ENCODE measurements around the gene CEACAM8.
"Not testable (repeated sequence)": the region's sequence is repeated elsewhere in the genome, so short reads cannot be mapped to it uniquely, and the experiment has no call there.

CEACAM8 gene

DNA sequence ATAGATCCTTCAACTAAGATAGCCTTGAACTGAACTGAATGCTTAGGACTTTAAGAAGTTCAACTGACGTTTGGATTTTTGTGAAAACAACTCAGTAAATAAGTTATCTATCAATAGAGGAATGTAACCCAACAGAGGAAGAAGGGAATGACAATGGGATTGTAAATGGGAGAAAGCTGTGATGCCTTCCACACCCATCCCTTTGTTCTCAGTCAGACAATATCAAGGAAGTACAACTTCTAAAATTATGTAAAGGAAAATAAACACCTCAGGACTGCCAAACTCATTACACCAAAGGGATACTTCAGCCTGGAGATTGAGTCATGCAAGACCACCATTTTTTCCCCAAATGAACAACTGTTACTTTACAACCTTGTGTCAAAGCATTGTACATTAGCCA lies 21.1 kb downstream of the CEACAM8 start:
- no peak for DNase-seq (ENCODE audit: low spot score)

DNA sequence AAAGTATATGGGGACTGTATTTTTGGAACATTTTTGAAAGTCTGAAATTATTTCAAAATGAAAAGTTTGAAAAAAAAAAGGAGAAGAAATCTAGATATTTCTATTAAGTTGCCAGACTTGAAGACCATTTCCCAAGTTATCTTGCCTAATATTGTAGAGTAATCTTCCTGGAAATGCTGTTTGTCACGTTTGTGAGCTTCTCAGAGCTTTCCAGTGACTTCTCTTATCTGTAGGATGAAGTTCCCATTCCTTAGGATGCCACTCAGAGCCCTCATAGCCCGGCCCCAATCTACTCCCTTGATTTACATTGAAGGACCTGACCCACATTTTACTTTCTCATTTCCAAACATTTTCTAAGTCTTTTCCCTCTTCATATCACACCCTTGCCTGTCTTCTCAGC lies 23.6 kb downstream of the CEACAM8 start:
- no peak for DNase-seq (ENCODE audit: low spot score)

DNA sequence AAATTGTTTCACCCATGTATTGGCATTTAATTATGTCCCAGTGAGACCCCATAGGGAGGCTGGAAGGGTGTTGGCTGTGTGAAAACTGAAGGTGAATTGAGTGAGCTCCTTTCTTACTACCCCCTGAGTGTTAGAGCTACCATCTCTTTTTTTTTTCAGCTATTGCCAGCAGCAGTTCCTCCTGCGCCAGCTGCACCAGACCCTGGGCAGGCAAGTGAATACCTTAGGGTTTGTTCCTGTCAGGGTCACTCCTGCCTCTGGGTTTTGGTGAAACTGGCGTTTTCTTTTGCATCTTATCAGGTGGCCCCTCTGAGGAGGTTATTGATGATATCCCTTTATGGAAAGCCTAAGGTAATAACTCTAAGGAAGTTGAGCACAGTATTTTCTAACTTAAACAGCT lies 25.5 kb downstream of the CEACAM8 start:
- DNase-seq (ENCODE audit: low spot score): no peak

DNA sequence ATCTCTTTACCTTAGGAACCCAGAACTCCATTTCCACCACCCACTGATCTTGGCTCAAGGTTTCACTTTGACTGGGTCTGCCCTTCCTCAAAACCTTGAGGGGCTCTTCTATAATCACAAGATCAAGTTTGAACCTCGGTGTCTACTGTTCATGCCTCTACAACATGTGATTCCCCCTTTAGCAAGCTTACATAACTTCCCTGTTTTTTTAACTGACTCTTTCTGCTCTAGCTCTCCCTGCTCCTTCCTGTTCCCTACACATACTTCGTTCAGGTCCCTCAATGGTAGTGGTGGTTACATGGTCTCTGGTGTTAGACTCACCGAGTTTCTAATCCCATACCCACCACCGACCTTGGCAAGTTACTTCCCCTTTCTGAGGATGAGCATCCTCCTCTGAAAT lies 26.7 kb downstream of the CEACAM8 start:
- DNase-seq (ENCODE audit: low spot score): no peak

DNA sequence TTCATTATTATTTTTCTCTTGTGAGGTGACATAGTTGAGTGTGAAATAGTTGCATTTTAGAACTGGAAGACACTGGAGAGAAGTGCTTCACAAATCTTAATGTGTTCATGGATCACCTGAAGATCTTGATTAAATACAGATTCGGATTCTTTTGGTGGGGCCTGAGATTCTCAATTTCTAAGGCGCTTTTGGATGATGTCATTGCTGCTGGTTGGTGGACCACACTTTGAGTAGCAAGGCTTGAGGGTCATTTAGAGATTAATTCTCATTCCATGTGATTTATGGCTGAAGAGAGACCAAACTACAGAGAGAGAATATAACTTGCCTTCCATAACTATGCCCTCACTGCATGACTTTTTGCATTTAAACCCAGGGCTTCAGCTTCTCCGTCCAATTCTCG lies 27.2 kb downstream of the CEACAM8 start:
- DNase-seq (ENCODE audit: low spot score): no peak

DNA sequence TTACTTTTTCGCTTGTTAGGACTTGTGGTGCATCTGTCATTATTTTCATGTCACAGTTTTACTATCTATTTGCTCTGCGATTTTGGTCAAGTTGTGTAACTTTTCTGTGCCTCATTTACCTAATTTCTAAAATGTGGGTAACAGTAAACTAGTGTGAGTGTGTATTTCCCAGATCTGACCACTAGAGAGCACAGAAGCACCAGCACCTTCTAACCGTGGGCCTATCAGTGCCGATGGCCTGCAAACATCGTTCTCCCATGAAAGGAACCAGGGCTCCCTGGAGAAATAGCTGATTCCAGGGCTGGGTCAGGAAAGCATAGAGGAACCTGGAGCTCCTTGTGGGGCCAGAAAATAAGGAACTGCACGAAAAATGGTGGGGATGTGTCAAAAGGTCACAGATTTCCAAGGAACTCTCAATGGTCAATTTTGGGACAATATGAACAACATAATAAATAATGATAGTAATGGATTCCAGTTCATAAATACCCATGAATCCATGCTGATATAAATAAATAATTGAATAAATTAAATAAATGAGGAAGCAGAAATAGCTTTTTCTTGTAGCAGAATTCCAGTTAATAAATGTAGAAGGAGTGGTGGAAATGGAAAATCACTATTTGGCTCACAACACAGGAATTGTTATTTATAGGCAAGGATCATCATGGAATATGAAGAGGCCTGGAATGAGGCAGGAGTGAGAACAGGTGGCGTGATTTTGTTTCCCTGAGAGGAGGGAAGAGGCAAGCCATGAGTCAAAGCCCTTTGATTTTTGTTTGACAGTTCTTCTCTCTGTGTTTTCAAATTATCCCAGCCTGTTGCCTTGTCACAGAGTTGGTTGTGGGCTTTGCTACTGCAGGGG lies 31.1 kb downstream of the CEACAM8 start:
- no peak for DNase-seq (ENCODE audit: low spot score)

DNA sequence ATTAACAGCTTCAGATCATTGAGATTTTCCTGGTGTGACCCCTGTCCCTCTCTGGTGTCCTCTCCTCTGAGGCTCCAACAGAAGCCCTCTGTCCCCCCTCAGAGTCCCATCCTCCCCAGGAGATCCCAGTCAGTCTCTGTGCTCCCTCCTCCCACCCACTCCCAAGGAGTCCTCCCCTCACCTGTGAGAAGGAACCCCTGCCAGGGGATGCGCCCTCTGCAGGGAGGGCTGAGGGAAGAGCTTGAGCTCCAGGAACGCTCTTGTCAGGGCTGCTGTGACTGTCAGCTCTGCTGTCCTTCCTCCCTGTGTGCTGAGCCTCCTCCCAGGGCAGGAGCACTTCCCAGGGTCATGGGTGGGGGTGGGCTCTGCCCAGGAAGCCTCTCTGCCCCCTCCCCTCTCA lies 33.2 kb downstream of the CEACAM8 start:
- DNase-seq (ENCODE audit: low spot score): no peak

DNA sequence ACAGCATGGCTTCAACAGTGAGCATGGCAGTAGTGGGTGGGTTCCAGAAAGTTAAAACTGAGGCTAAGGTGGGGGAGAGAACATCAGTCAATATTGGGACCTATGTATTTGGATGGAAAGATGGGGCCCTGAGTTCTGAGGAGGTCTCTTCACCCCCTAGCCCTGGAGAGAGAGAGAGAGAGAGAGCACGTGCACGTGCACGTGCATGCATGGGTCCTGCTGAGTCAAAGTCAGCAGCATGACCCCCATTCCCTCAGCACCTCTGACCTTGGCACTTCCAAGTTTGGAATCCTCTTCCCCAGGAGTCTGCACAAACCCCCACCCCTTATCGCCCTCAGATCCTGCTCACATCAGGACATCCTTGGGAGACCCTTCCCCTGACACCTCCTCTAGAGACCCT lies 34.0 kb downstream of the CEACAM8 start:
- no peak for DNase-seq (ENCODE audit: low spot score)

DNA sequence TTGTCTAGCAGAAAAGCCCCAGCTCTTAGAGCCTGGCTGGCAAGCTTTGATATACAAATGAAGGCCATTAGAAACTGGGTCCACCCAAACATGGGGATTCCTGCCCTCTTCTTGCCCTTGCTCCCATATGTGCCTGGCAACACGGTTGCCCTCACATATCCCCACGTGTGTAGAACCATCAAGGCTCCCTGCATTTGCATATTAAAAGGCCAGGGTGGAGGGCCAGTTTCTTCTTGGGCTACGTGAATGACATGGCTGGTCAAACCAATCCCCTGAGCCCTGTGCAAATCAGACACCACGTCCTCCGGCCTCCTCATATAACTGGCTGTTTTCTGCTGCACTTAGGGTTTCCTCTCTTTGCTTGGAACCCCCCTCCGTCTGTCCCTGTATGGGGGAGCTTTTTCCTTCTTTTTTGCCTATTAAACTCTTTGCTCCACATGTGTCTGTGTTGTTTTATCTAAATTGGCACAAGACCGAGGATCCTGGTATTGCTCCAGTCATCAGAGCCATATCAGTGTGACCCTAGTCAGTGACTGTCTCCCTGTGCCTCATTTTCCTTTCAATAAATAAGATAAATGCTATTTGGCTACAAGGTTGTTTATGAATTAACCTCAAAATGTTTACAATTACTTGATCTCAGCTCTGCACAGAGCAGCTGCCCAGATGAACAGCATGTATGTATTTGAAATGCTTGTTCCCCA lies 36.1 kb downstream of the CEACAM8 start:
- no peak for DNase-seq (ENCODE audit: low spot score)

DNA sequence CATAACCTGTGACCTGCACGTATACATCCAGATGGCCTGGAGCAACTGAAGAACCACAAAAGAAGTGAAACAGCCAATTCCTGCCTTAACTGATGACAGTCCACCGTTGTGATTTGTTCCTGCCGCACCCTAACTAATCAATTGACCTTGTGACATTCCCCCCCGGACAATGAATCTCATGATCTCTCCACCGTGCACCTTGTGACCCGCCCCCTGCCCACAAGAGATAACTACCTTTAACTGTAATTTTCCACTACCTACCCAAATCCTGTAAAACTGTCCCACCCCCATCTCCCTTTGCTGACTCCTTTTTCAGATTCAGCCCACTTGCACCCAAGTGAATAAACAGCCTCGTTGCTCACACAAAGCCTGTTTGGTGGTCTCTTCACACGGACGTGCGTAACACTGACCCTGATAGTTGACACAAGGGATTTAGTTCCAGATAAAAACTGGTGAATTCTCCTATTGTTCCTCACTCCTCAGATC lies 37.3 kb downstream of the CEACAM8 start:
- DNase-seq (ENCODE audit: low spot score): not testable (repeated sequence)

DNA sequence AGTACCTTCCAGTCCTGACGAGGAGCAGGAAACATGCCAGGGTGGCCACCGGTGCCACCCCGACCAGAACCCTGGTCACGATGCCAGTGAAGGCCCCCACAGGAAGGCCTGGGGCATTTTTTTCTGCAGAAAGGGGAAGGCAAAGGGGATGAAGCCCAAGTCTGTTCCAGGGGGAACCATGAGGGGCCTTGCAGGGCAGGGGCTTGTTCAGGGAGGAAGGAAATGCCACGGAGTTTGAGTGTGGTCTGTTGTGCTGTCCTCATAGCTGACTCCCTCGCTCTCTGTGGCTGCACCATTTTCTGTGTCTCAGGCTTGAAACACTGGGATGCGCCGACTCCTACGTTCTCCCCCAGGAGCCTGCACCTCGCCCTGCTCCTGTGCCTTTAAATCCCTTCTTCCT lies 38.9 kb downstream of the CEACAM8 start:
- no peak for DNase-seq (ENCODE audit: low spot score)

DNA sequence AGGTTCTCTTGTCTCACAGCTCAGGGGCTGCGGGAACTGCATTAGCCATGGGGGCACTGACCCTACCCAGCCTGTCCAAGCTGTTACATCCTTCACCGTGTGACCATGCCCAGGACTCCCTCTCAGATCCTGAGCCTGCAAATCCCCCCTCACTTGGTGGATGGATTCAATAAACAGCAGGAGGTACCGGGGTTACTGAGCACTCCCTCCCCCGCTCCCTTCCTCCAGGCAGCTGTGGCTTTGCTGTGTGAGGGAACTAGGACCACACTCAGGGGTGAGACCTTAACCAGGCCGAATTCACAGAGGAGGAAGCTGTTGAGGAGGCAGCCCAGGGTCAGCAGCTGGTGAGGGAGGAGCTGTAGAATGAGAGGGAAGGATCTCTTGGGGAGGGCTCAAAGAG lies 39.4 kb downstream of the CEACAM8 start:
- no peak for DNase-seq (ENCODE audit: low spot score)

DNA sequence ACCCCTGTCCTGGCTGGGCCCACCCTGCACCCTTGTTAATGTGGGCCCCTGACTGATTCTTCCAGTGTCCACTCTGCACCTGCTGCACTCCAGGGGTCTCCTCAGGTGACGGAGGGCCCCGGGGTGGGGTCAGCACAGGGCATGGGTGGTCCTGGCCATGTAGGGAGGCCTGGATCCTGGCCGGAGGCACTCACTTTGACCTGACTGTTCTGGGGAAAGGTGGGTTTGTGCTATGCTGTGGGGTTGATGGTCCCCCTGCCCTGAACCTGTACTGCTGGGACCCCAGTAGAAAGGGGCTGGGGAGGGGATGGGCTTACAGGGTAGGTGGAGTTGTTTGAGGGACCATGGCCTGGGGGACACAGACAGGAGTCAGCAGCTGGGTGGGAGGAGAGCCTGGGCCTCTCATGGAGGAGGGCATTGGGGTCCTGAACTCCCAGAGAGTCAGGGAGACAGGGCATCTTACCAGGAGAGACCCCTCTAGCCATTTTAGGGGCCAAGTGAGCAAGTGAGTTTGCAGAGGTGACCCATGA lies 40.6 kb downstream of the CEACAM8 start:
- no peak for DNase-seq (ENCODE audit: low spot score)

DNA sequence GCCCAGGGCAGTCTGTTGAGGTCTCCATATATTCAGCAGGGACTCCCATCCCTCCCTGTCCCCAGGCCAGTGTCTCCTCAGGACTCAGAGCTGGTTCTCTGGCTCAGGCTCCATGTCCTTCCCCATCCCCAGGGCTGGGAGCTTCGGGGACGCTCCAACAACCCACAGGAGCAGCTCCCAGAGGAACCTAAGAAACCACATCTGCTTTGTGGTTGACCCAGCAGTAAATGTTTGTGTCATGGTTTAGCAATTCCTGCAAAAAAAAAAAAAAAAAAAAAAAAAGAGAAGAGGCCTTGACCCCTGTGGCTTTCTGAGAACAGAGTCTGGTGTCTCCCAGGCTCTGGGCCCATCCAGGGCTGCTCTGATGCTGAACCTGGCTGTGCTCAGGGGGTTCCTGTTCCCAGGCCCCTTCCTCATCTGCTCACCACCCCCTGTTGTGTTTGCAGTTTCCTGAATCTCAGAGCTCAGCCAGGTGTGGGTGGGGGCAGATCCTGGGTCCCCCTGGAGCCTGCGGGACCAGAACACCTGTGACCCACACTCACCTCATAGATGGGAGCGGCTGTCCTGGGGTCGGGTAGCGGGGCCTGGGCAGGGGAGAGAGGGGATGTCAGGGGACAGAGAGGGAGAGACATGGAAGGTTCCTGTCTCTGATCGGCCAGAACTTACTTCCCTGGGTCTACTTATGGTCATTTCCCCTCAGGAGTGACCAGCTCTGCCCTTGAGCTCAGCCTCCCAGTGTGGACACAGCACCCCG lies 41.3 kb downstream of the CEACAM8 start:
- DNase-seq (ENCODE audit: low spot score): no peak

DNA sequence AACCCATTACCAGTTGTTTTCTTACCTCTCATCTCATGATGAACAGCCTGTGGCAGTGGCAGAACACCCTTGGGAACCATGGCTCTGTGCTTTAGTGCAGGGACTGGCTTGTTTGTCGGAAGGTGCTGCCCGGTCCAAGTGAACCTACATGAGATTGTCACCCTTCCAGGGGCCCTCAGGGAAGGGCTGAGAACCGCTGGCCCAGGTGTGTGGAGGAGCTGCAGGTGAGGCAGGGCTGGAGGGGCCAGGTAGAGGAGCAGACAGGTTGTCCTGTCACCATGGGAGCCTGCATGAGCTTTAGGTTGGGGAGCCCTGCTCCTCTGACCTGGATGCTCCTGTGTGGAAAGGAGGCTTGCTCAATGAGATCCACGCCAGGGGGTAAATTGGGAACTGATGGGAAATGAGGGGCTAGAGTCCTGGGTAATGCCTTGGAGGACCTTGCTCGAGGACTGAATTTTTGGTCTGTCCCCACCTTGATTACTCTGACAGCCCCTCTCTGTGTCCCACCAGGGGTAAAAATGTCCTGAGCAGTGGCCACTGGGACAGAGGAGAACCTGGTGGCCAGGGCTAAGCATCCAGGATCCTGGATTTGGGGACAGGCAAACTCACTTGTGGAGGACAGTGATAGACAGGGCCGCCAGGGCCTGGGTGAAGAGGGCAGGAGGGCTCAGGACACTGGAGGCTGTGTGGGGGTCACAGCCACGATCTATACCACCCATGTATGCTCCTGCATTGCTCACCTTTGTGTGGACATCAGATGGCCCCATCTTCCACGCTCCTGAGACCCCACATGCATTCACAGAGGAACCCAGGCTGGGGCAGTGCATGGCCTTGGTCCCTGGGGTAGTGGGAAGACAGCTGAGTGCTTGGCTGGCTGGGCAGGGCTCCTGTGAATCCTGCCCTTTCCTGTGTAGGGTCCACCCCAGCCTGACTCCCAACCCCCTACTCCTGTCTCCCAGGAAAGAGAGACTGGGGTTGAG lies 42.3 kb downstream of the CEACAM8 start:
- no peak for DNase-seq (ENCODE audit: low spot score)

DNA sequence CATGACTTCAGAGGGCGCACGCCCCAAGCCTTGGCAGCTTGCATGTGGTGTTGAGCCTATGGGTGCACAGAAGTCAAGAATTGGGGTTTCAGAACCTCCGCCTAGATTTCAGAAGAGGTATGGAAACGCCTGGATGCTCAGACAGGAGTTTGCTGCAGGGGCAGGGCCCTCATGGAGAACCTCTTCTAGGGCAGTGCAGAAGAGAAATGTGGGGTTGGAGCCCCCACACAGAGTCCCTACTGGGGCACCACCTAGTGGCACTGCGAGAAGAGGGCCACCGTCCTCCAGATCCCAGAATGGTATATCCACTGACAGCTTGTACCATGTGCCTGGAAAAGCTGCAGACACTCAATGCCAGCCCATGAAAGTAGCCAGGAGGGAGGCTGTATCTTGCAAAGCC lies 44.2 kb downstream of the CEACAM8 start:
- not testable (repeated sequence) for DNase-seq (ENCODE audit: low spot score)

DNA sequence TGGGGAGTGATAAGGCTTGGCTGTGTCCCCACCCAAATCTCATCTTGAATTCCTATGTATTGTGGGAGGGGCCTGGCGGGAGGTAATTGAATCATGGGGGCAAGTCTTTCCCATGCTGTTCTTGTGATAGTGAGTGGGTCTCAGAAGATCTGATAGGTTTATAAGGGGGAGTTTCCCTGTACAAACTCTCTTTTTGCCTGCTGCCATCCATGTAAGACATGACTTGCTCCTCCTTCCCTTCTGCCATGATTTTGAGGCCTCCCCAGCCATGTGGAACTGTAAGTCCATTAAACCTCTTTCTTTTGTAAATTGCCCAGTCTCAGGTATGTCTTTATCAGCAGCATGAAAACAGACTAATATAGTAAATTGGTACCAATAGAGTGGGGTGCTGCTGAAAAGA lies 45.7 kb downstream of the CEACAM8 start:
- DNase-seq (ENCODE audit: low spot score): not testable (repeated sequence)

DNA sequence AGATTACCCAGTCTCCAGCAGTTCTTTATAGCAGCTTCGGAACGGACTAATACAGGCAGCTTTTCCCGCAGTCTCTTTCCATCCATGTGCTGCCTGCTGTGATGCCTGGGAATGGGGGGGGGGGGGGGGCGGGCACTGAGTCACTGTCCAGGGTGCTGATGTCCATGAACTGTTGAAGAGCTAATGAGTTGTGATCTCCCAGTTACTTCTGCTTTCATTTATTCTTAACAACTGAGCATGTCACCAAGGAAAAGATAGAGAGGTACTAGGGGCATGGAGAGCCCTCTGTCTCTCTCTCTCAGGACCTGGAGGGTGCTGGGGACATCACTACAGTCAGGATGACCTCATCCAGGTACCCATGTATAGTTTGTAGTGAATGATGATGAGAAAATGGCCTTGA lies 46.2 kb downstream of the CEACAM8 start:
- no peak for DNase-seq (ENCODE audit: low spot score)

DNA sequence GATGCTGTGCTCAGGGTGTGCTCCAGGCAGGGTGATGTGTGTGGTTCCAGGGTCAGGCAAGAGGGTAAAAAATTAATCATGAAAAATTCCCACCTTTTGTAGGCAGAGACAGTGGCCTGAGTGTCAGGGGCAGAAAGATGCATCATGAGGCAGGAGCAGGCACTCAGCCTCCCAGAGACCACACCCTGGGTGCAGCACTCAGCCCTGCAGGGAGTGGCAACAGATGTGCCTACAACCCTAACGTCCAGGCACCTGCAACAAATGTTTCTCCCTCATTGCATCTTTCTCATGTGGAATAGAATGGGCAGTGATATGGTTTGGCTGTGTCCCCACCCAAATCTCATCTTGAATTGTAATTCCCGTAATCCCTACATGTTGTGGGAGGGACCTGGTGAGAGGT lies 46.8 kb downstream of the CEACAM8 start:
- DNase-seq (ENCODE audit: low spot score): no peak

DNA sequence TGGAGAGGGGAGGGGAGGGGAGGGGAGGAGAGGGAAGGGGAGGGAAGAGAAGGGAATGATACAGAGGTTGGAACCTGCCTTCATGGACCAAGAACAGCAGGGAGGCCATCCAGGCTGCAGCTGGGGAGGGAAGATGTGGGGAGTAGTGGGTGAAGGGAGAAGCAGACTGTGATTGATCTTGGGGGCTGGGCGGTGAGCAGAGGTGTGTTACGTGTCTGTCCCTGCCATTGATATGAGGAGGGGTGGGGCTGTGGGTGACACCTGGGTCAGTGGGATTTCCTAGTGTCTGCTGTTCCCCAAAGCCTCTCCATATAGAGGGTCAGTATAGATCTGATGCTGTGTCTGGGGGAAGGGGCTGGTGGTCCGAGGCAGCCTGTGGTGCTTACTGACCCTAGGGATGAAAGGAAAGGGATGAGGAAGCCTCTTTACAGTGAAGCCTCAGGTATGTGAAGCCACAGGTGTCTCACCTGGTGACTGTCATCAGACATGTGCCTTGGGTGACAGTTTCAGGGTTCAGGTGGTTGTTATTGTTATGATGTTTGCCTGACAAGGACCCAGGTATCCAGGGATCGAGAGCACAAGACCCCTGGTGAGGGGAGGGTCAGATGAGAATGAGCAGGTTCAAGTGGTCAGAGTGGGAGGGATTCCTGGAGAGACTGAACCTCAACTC lies 47.8 kb downstream of the CEACAM8 start:
- DNase-seq (ENCODE audit: low spot score): no peak

DNA sequence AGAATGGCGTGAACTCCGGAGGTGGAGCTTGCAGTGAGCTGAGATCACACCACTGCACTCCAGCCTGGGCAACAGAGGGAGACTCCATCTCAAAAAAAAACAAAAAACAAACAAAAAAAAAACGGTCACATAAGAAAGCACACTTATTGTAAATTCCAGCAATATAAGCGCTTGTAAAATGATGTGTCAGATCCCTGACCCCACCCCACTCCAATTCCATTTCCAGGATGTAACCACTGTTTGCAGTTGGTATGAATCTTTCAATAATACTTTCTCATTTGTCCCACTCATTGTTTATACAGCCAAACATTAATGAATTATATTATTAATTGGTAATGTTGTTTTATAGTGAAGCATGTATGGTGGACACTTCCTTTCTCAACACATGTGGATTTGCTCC lies 50.6 kb downstream of the CEACAM8 start:
- DNase-seq (ENCODE audit: low spot score): no peak

Data from ecto neural progenitor cell (in vitro differentiated cells).